T-helper 22 cell (primary cell): Measurements from ENCODE around the gene GSG1L.

ENCODE experiments used
- DNase-seq: peaks from one replicate; pipeline ENCODE4 v3.0.0-alpha.2; 2020; ENCODE audit warnings: low read depth

GSG1L gene

GRCh38 chr16:28063591-28064061 lies at the start of gene GSG1L:
Gene GSG1L, minus strand, starts transcription at chr16:28063714. Its CDS starts 290 bp downstream, at chr16:28063424.
- no peak for DNase-seq

- DNase-seq: no peak
Observed at GRCh38 chr16:28112908-28113307, 49.4 kb upstream of the GSG1L start.

GRCh38 chr16:28110977-28111376 lies 47.5 kb upstream of the GSG1L start:
- no peak for DNase-seq

GRCh38 chr16:28110479-28110878 lies 47.0 kb upstream of the GSG1L start:
- DNase-seq: no peak

- no peak for DNase-seq
Observed at GRCh38 chr16:28110074-28110473, 46.6 kb upstream of the GSG1L start.

- no peak for DNase-seq
Observed at GRCh38 chr16:28108590-28109247, 45.2 kb upstream of the GSG1L start.

GRCh38 chr16:28107232-28107631 lies 43.7 kb upstream of the GSG1L start:
- no peak for DNase-seq

- no peak for DNase-seq
Observed at GRCh38 chr16:28106467-28107215, 43.1 kb upstream of the GSG1L start.

- no peak for DNase-seq
Observed at GRCh38 chr16:28105954-28106353, 42.4 kb upstream of the GSG1L start.

- DNase-seq: no peak
Observed at GRCh38 chr16:28105297-28105696, 41.8 kb upstream of the GSG1L start.

GRCh38 chr16:28104404-28104803 lies 40.9 kb upstream of the GSG1L start:
- DNase-seq: no peak

GRCh38 chr16:28103516-28104170 lies 40.1 kb upstream of the GSG1L start:
- DNase-seq: no peak

- no peak for DNase-seq
Observed at GRCh38 chr16:28101533-28101890, 38.0 kb upstream of the GSG1L start.

GRCh38 chr16:28100810-28101532 lies 37.5 kb upstream of the GSG1L start:
- no peak for DNase-seq

- DNase-seq: no peak
Observed at GRCh38 chr16:28098959-28099945, 35.7 kb upstream of the GSG1L start.

GRCh38 chr16:28098171-28098958 lies 34.9 kb upstream of the GSG1L start:
- DNase-seq: no peak

GRCh38 chr16:28096983-28097899 lies 33.7 kb upstream of the GSG1L start:
- DNase-seq: no peak

- DNase-seq: no peak
Observed at GRCh38 chr16:28093385-28093725, 29.8 kb upstream of the GSG1L start.

- DNase-seq: no peak
Observed at GRCh38 chr16:28092721-28093384, 29.3 kb upstream of the GSG1L start.
